Activated CD4-positive, alpha-beta T cell treated with anti-CD3 and anti-CD28 coated beads for 36 hours (primary cell): ENCODE data around the gene MCHR1. TPM values are rescaled to one million over a fixed set of nuclear protein-coding genes. Genes with fewer than 3 reads are reported as not detected.

ENCODE experiments used
- ATAC-seq: fragments of 200-7000 bp; cut with Tn5 transposase; one replicate; pipeline ENCODE4 v1.10.0; 2021; ENCODE audit warnings: mild to moderate bottlenecking, moderate library complexity
- CTCF ChIA-PET: fragments of 350-600 bp; sonication (Branson Sonifier 250); formaldehyde crosslinking; loops from one replicate; lab custom pipeline; 2021; ENCODE audit warnings: antibody characterized with exemption; lab: Charles Lee
- POLR2A ChIA-PET: fragments of 350-600 bp; sonication (Branson Sonifier 250); formaldehyde crosslinking; loops from one replicate; lab custom pipeline; 2021; ENCODE audit warnings: antibody characterized with exemption, inconsistent platforms; lab: Charles Lee
- DNase-seq: peaks from one replicate; pipeline ENCODE4 v3.0.0-alpha.2; 2020
- H3K27ac Mint-ChIP-seq: one replicate; pipeline ENCODE4 v1.8.0; 2021; ENCODE audit warnings: mixed read lengths
- H3K27me3 Mint-ChIP-seq: one replicate; pipeline ENCODE4 v1.8.0; 2021; ENCODE audit warnings: mixed read lengths
- H3K36me3 Mint-ChIP-seq: one replicate; pipeline ENCODE4 v1.8.0; 2021; ENCODE audit warnings: low read depth, mixed read lengths
- H3K4me1 Mint-ChIP-seq: one replicate; pipeline ENCODE4 v1.8.0; 2021; ENCODE audit warnings: mixed read lengths
- H3K4me3 Mint-ChIP-seq: one replicate; pipeline ENCODE4 v1.8.0; 2021; ENCODE audit warnings: mild to moderate bottlenecking, moderate library complexity, mixed read lengths
- H3K9me3 Mint-ChIP-seq: one replicate; pipeline ENCODE4 v1.8.0; 2021; ENCODE audit warnings: low read depth, mixed read lengths
- intact Hi-C, 2 experiments: fragments of 100-400 bp; cut with DNase I in 1 of 2; cut with micrococcal nuclease in 1 of 2; formaldehyde crosslinking; loops; one replicate each; pipeline versions ENCODE4 v1.14.2 to v1.15.1; 2022 to 2024; cut with DNase I, micrococcal nuclease
- total RNA-seq, 2 experiments: library from RNA; stranded (reverse); gene quantifications; one replicate each; pipeline ENCODE4 v1.2.3, GENCODE V29; 2021

The MCHR1 gene, protein sequence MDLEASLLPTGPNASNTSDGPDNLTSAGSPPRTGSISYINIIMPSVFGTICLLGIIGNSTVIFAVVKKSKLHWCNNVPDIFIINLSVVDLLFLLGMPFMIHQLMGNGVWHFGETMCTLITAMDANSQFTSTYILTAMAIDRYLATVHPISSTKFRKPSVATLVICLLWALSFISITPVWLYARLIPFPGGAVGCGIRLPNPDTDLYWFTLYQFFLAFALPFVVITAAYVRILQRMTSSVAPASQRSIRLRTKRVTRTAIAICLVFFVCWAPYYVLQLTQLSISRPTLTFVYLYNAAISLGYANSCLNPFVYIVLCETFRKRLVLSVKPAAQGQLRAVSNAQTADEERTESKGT
- total RNA-seq = not detected

GRCh38 chr22:40679249-40679963 lies at the start of gene MCHR1:
Gene MCHR1 (plus strand): TSS chr22:40679484. CDS start chr22:40679653, 169 bp downstream.
- no peak within 1 kb of the TSS for H3K4me3 Mint-ChIP-seq
- ChIA-PET CTCF (interaction anchor here (0.7 to 1.4 kb wide), 4 partner anchors 11 to 244 kb away, joined by 3 read pairs; no protein-coding TSS in a partner anchor), POLR2A (no interaction called here)
- no peaks in the 10 kb centered on the region for H3K9me3 Mint-ChIP-seq
- peaks cover 21% of the 10 kb centered on the region for H3K4me1 Mint-ChIP-seq
- no peak for ATAC-seq
- peak; percentile 18 for DNase-seq
- peaks cover 10% of the 10 kb centered on the region for H3K27me3 Mint-ChIP-seq
- intact Hi-C loops = no loop called here
- H3K36me3 Mint-ChIP-seq = no peaks in the 10 kb centered on the region
- no peak within 1 kb of the TSS for H3K27ac Mint-ChIP-seq

DNA sequence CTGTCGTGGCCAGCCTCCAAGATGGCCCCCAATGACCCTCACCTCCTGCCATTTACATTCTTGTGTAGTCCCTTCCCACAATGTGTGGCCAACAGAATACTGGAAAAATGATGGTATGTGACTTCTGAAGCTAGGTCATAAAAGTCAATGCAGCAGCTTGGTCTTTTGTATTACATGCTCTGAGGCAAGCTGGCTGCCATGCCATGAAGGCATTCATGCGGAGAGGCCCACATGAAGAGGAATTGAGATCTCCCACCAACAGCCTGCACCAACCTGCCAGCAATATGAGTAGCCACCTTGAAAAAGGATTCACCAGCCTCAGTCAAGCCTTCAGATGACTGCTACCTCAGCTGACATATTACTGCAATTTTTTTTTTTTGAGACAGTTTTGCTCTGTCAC lies 47.4 kb upstream of the MCHR1 start:
- no peak for ATAC-seq
- peaks cover 67% of the 10 kb centered on the region for H3K4me1 Mint-ChIP-seq
- no peak for DNase-seq
- H3K36me3 Mint-ChIP-seq = peaks cover 3% of the 10 kb centered on the region
- H3K27ac Mint-ChIP-seq = no peak overlapping the region
- H3K27me3 Mint-ChIP-seq = no peaks in the 10 kb centered on the region
- POLR2A ChIA-PET = interaction anchor here (0.6 kb wide), 2 partner anchors 98 to 498 kb away, joined by 3 to 4 read pairs; no protein-coding TSS in a partner anchor
- no peak overlapping the region for H3K4me3 Mint-ChIP-seq
- H3K9me3 Mint-ChIP-seq = no peaks in the 10 kb centered on the region
- intact Hi-C loops = no loop called here
- CTCF ChIA-PET = interaction anchor here (0.6 to 2.3 kb wide), 3 partner anchors 13 to 478 kb away, joined by 3 to 7 read pairs (median 3); no protein-coding TSS in a partner anchor

DNA sequence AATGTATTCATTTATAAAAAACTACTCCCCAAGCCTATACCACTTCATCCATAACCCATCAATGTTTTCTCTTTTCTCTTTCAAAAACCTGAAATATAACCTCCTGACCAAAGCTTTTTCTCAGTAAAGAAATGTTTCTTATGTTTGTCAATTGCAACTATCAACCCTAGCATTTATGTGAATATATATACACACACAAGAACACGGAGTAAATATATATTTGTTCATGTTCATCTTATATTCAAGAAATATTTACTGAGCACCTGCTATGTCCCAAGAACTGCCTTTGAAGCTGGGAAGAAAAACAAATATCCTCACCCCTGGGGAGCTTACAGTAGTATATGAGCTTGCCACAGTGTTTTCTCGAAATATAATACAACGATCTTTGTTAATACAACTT lies 46.2 kb upstream of the MCHR1 start:
- no peak for ATAC-seq
- peaks cover 60% of the 10 kb centered on the region for H3K4me1 Mint-ChIP-seq

DNA sequence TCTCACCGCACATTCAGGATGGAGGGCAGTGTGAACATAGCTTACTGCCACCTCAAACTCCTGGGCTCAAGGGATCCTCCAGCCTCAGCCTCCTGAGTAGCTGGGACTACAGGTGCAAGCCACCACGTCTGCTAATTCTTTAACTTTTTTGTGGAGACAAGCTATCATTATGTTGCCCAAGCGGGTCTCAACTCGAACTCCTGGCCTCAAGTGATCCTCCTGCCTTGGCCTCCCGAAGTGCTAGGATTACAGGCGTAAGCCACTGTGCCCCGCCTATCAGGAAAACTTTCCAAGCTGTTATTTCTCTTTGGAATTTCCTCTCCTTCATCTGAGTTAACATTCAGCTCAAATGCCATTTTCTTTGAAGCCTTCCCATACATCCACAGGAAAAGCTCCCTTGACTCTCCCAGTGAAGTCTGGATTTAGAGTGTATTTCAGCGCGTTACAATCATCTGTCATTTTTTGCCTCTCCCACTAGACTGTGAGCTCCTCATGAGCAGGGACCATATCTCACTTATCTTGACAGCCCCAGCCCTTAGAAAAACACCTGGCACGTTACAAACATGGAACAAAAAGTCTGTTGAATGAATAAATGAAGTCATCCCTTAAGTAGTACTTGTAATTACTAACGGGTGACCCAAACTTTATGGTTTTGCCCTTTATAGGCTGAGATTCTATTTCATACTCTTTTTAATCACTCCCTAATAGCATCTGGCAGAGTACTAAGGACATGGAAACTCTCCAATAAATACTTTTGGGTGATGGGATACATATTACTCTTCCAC lies 45.0 kb upstream of the MCHR1 start:
- ATAC-seq (no peak), DNase-seq (no peak)
- intact Hi-C loops = no loop called here
- H3K27ac Mint-ChIP-seq = no peak overlapping the region
- H3K9me3 Mint-ChIP-seq = no peaks in the 10 kb centered on the region
- ChIA-PET CTCF (interaction anchor here (0.6 to 2.3 kb wide), 10 partner anchors 8 to 610 kb away, joined by 3 to 12 read pairs (median 6); no protein-coding TSS in a partner anchor), POLR2A (interaction anchor here (0.6 to 2.1 kb wide), 5 partner anchors 8 to 173 kb away, joined by 3 to 8 read pairs (median 5); no protein-coding TSS in a partner anchor)
- no peak overlapping the region for H3K4me3 Mint-ChIP-seq
- H3K4me1 Mint-ChIP-seq = peaks cover 50% of the 10 kb centered on the region
- peaks cover 3% of the 10 kb centered on the region for H3K36me3 Mint-ChIP-seq
- H3K27me3 Mint-ChIP-seq = no peaks in the 10 kb centered on the region

More for the DNA sequence above, 46.2 kb upstream of the MCHR1 start:
- Mint-ChIP-seq H3K4me3 (no peak overlapping the region), H3K36me3 (peaks cover 3% of the 10 kb centered on the region), H3K27ac (no peak overlapping the region), H3K27me3 (no peaks in the 10 kb centered on the region), H3K9me3 (no peaks in the 10 kb centered on the region)
- no peak for DNase-seq
- intact Hi-C loops = no loop called here
- POLR2A ChIA-PET = interaction anchor here (0.6 to 2.1 kb wide), 2 partner anchors 99 to 124 kb away, joined by 5 to 6 read pairs; no protein-coding TSS in a partner anchor
- CTCF ChIA-PET = interaction anchor here (0.6 to 2.3 kb wide), 10 partner anchors 13 to 576 kb away, joined by 3 to 12 read pairs (median 4); no protein-coding TSS in a partner anchor

DNA sequence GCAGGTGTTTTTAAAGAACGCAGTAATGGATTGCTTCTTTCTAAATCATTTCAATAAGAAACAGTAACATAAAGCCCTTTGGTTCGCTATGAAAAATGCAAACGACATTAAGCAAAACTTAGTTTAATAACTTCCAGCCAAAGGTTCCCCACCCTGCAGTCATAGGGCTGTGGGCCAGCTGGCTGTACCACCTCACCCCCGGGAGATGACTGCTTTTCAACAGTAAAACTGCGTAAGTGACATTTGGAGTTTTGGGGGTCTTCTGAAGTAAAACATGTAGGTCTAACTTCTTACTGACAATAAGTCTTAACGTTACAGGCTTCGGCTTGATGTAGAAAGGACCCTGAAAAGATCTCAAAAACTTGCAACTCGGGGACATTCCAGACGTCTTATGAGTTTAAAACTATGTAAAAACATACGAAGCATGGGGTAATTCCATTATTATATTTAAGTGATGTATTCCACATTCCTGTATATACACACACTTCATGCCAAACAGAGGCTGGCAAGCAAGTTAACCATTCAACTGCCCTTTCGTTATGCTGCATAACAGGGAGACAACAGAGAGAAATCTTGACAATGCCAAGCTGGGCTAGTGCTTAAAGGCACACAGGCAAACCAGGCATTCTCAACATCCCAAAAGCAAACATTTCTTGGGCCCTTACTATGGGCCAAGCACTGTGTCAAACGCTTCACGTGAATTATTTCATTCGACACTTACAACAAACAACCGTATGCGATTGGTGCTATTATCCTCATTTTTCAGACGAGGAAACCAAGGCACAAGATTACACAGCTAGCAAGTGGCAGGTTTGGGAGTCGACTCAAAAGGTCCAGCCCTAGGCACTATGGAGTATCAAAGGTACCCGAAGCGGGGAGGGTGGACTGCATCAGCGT lies 44.0 kb upstream of the MCHR1 start:
- no peak for ATAC-seq
- POLR2A ChIA-PET = interaction anchor here (1.0 to 2.1 kb wide), 3 partner anchors 44 to 101 kb away, joined by 3 to 6 read pairs (median 4); no protein-coding TSS in a partner anchor
- no peaks in the 10 kb centered on the region for H3K9me3 Mint-ChIP-seq
- H3K36me3 Mint-ChIP-seq = peaks cover 3% of the 10 kb centered on the region
- H3K27ac Mint-ChIP-seq = peak overlapping the region; percentile 84
- intact Hi-C loops = loop anchor here (5.0 kb wide), 2 partner anchors 43 to 1312 kb away; partner anchors contain the start of gene CENPM (in 1 of the 2)
- H3K4me1 Mint-ChIP-seq = peaks cover 46% of the 10 kb centered on the region
- CTCF ChIA-PET = interaction anchor here (0.5 to 2.1 kb wide), 6 partner anchors 11 to 187 kb away, joined by 3 to 12 read pairs (median 6); no protein-coding TSS in a partner anchor
- H3K27me3 Mint-ChIP-seq = no peaks in the 10 kb centered on the region
- no peak for DNase-seq
- H3K4me3 Mint-ChIP-seq = peak overlapping the region; percentile 85

- CTCF ChIA-PET = interaction anchor here (0.6 to 1.5 kb wide), 3 partner anchors 10 to 102 kb away, joined by 3 to 10 read pairs (median 7); no protein-coding TSS in a partner anchor
- Mint-ChIP-seq H3K4me1 (peaks cover 45% of the 10 kb centered on the region), H3K27ac (peak overlapping the region; percentile 84), H3K4me3 (peak overlapping the region; percentile 85), H3K27me3 (no peaks in the 10 kb centered on the region), H3K9me3 (no peaks in the 10 kb centered on the region), H3K36me3 (peaks cover 3% of the 10 kb centered on the region)
- POLR2A ChIA-PET = interaction anchor here (1.0 to 1.3 kb wide), 3 partner anchors 45 to 53 kb away, joined by 3 to 6 read pairs (median 4); no protein-coding TSS in a partner anchor
- intact Hi-C loops = loop anchor here (1.0 to 5.0 kb wide), 12 partner anchors 16 to 1311 kb away; partner anchors contain the start of genes ADSL (in 1 of the 2), CENPM (in 1 of the 2), RBX1 (in 1 of the 2) and ST13 (in 1 of the 2)
- no peak for ATAC-seq
- peak; percentile 38 for DNase-seq
Measured at GRCh38 chr22:40635940-40636379, 43.3 kb upstream of the MCHR1 start.

GRCh38 chr22:40636380-40637182 lies 42.7 kb upstream of the MCHR1 start, which contains the start of gene MRTFA:
Gene MRTFA (minus strand): TSS chr22:40636719.
- H3K9me3 Mint-ChIP-seq = no peaks in the 10 kb centered on the region
- H3K27me3 Mint-ChIP-seq = no peaks in the 10 kb centered on the region
- H3K27ac Mint-ChIP-seq = peak within 1 kb of the TSS; percentile 93
- intact Hi-C loops = loop anchor here (1.0 to 5.0 kb wide), 13 partner anchors 16 to 1311 kb away; partner anchors contain the start of genes ADSL (in 1 of the 2), CENPM (in 1 of the 2), RBX1 (in 1 of the 2) and SLC25A17 (in 1 of the 2)
- H3K4me3 Mint-ChIP-seq = peak within 1 kb of the TSS; percentile 85
- ATAC-seq (peak; percentile 96), DNase-seq (peak; percentile 100)
- CTCF ChIA-PET = interaction anchor here (0.6 to 1.5 kb wide), 11 partner anchors 9 to 180 kb away, joined by 3 to 10 read pairs (median 3); no protein-coding TSS in a partner anchor
- H3K4me1 Mint-ChIP-seq = peaks cover 43% of the 10 kb centered on the region
- POLR2A ChIA-PET = interaction anchor here (0.6 to 1.3 kb wide), 10 partner anchors 8 to 210 kb away, joined by 3 to 8 read pairs (median 3); no protein-coding TSS in a partner anchor
- peaks cover 3% of the 10 kb centered on the region for H3K36me3 Mint-ChIP-seq

- Mint-ChIP-seq H3K4me1 (peaks cover 35% of the 10 kb centered on the region), H3K4me3 (peak overlapping the region; percentile 85), H3K36me3 (no peaks in the 10 kb centered on the region), H3K9me3 (no peaks in the 10 kb centered on the region), H3K27me3 (no peaks in the 10 kb centered on the region), H3K27ac (peak overlapping the region; percentile 93)
- ChIA-PET CTCF (interaction anchor here (0.6 to 1.8 kb wide), 11 partner anchors 8 to 181 kb away, joined by 3 to 10 read pairs (median 3); no protein-coding TSS in a partner anchor), POLR2A (interaction anchor here (0.6 to 1.3 kb wide), 8 partner anchors 9 to 211 kb away, joined by 3 to 8 read pairs (median 4); no protein-coding TSS in a partner anchor)
- intact Hi-C loops = loop anchor here (1.0 to 5.0 kb wide), 6 partner anchors 45 to 1310 kb away; partner anchors contain the start of genes CENPM (in 1 of the 2) and SLC25A17 (in 1 of the 2)
- ATAC-seq = peak; percentile 50
- peak; percentile 85 for DNase-seq
Measured at GRCh38 chr22:40637183-40638150, 41.8 kb upstream of the MCHR1 start.
